Tibial nerve (tissue), 4 donors: ENCODE measurements around the gene ZNF565.
"Not testable (repeated sequence)": the region's sequence is repeated elsewhere in the genome, so short reads cannot be mapped to it uniquely, and the experiment has no call there.

Source experiments
- CTCF ChIP-seq, 5 experiments: fragments of 200-600 bp in 3 of 5; fragments of 450-650 bp in 2 of 5; sonication (generic) in 3 of 5; IDR thresholded peaks; one replicate each; pipeline ENCODE4 v1.5.1; 2016 to 2019; ENCODE audit warnings: antibody characterized with exemption in 5 of 5, mild to moderate bottlenecking in 3 of 5, moderate library complexity in 2 of 5
- EP300 ChIP-seq, 2 donors: sonication (generic); formaldehyde crosslinking; IDR thresholded peaks; one replicate each; pipeline ENCODE4 v1.6.1; 2017; ENCODE audit warnings: antibody characterized with exemption in 2 of 2, mild to moderate bottlenecking in 1 of 2
- POLR2A ChIP-seq, 2 donors: fragments of 450-650 bp; IDR thresholded peaks; one replicate each; pipeline ENCODE4 v1.6.1; 2017; ENCODE audit warnings: antibody characterized with exemption in 2 of 2, mild to moderate bottlenecking in 2 of 2, moderate library complexity in 2 of 2

GRCh38 chr19:36179077-36179476 is 35.4 kb downstream of the ZNF565 start:
- TF ChIP-seq CTCF, POLR2A, EP300 (IDR thresholded peaks at IDR 0.05): not testable (repeated sequence)
